IMR-90 (cell line): ENCODE measurements around the gene ATP6V1G1. TPM values are rescaled to one million over a fixed set of nuclear protein-coding genes. Genes with fewer than 3 reads are reported as not detected.

ENCODE experiments used
- ATAC-seq: fragments of 200-7000 bp; cut with Tn5 transposase; 2 replicates; pipeline ENCODE4 v1.9.1; 2020; ENCODE audit warnings: low read depth, mild to moderate bottlenecking, moderate library complexity
- BruUV-seq: library from RNA; stranded (reverse); fragments of 400-500 nt; replicated peaks from 2 replicates; lab custom pipeline; 2021; lab: Mats Ljungman, UMichigan
- CTCF ChIA-PET: fragments of 300-600 bp; formaldehyde crosslinking; extraction: SDS; loops from one replicate; lab custom pipeline; 2021; ENCODE audit warnings: antibody characterized with exemption; lab: Yijun Ruan, JAX
- POLR2A ChIA-PET: fragments of 300-600 bp; sonication (Branson Sonifier 250); formaldehyde crosslinking; loops from one replicate; lab custom pipeline; 2022; ENCODE audit warnings: antibody characterized with exemption; ENCODE audit not compliant: unreplicated experiment; lab: Charles Lee
- DNase-seq: peaks from one replicate; pipeline ENCODE4 v3.0.0; 2013
- H2AFZ ChIP-seq: replicated peaks from 2 replicates; pipeline ENCODE3; 2013; ENCODE audit warnings: low read length, mild to moderate bottlenecking; ENCODE audit not compliant: poor library complexity
- H2AK5ac ChIP-seq: 2 replicates; pipeline ENCODE4 v1.6.1; 2013; ENCODE audit warnings: low read depth, low read length, inconsistent platforms
- H2AK9ac ChIP-seq: replicated peaks from 2 replicates; pipeline ENCODE3; 2013; ENCODE audit warnings: mild to moderate bottlenecking, low read depth, low read length, moderate library complexity; ENCODE audit not compliant: poor library complexity
- H2BK120ac ChIP-seq: 2 replicates; pipeline ENCODE4 v1.6.1; 2013; ENCODE audit warnings: low read depth, low read length, inconsistent platforms
- H2BK15ac ChIP-seq: 3 replicates; pipeline ENCODE4 v1.6.1; 2013; ENCODE audit warnings: low read depth, low read length, inconsistent platforms
- H2BK20ac ChIP-seq: 2 replicates; pipeline ENCODE4 v1.6.1; 2013; ENCODE audit warnings: low read depth, mild to moderate bottlenecking, inconsistent platforms, low read length, moderate library complexity
- H2BK5ac ChIP-seq: 2 replicates; pipeline ENCODE4 v1.6.1; 2013; ENCODE audit warnings: mild to moderate bottlenecking, low read depth, low read length, inconsistent platforms; ENCODE audit not compliant: poor library complexity, severe bottlenecking
- H3K14ac ChIP-seq: replicated peaks from 2 replicates; pipeline ENCODE4 v1.6.1; 2013; ENCODE audit warnings: low read depth, low read length, inconsistent platforms
- H3K18ac ChIP-seq: 2 replicates; pipeline ENCODE4 v1.6.1; 2013; ENCODE audit warnings: low read depth, low read length, control low read depth
- H3K23ac ChIP-seq: 2 replicates; pipeline ENCODE4 v1.6.1; 2013; ENCODE audit warnings: low read depth, low read length, inconsistent platforms
- H3K27ac ChIP-seq: 2 replicates; pipeline ENCODE4 v1.5.1; 2013; ENCODE audit warnings: mild to moderate bottlenecking, control low read depth, low read length; ENCODE audit not compliant: insufficient read depth
- H3K27me3 ChIP-seq: 2 replicates; pipeline ENCODE4 v1.6.1; 2013; ENCODE audit warnings: low read length; ENCODE audit not compliant: control insufficient read depth, insufficient read depth
- H3K36me3 ChIP-seq: 2 replicates; pipeline ENCODE4 v1.6.1; 2013; ENCODE audit warnings: low read length, mixed read lengths; ENCODE audit not compliant: control insufficient read depth, insufficient read depth
- H3K4ac ChIP-seq: 2 replicates; pipeline ENCODE4 v1.6.1; 2013; ENCODE audit warnings: low read depth, low read length, inconsistent platforms
- H3K4me1 ChIP-seq: 2 replicates; pipeline ENCODE4 v1.6.1; 2013; ENCODE audit warnings: low read length, mixed read lengths; ENCODE audit not compliant: control insufficient read depth, insufficient read depth
- H3K4me2 ChIP-seq: 2 replicates; pipeline ENCODE4 v1.6.1; 2013; ENCODE audit warnings: low read depth, mild to moderate bottlenecking, control low read depth, low read length, moderate library complexity
- H3K4me3 ChIP-seq: 2 replicates; pipeline ENCODE4 v1.5.1; 2013; ENCODE audit warnings: low read depth, mild to moderate bottlenecking, control low read depth, low read length, moderate library complexity; ENCODE audit not compliant: insufficient read depth
- H3K56ac ChIP-seq: 2 replicates; pipeline ENCODE4 v1.6.1; 2013; ENCODE audit warnings: low read length, inconsistent platforms; ENCODE audit not compliant: insufficient read depth; ENCODE audit errors: extremely low read depth
- H3K79me1 ChIP-seq, 2 experiments: 2 replicates each; pipeline ENCODE4 v1.6.1; 2013; ENCODE audit warnings: low read length in 2 of 2, inconsistent platforms in 1 of 2, low read depth in 1 of 2
- H3K9ac ChIP-seq: 2 replicates; pipeline ENCODE4 v1.6.1; 2013; ENCODE audit warnings: low read depth, low read length, control low read depth
- H3K9me1 ChIP-seq: 2 replicates; pipeline ENCODE4 v1.6.1; 2013; ENCODE audit warnings: low read length, inconsistent platforms; ENCODE audit not compliant: insufficient read depth
- H3K9me3 ChIP-seq: 2 replicates; pipeline ENCODE4 v1.6.1; 2013; ENCODE audit warnings: low read length; ENCODE audit not compliant: control insufficient read depth, insufficient read depth
- H4K20me1 ChIP-seq: 2 replicates; pipeline ENCODE4 v1.6.1; 2013; ENCODE audit warnings: low read length, inconsistent platforms; ENCODE audit not compliant: insufficient read depth
- H4K5ac ChIP-seq: 2 replicates; pipeline ENCODE4 v1.6.1; 2013; ENCODE audit warnings: mild to moderate bottlenecking, low read depth, low read length, control low read depth
- H4K8ac ChIP-seq, 2 experiments: 2 replicates each; pipeline ENCODE4 v1.6.1; 2013; ENCODE audit warnings: low read depth in 2 of 2, low read length in 2 of 2, control low read depth in 1 of 2, inconsistent platforms in 1 of 2
- H4K91ac ChIP-seq: 2 replicates; pipeline ENCODE4 v1.6.1; 2013; ENCODE audit warnings: low read depth, low read length, inconsistent platforms; ENCODE audit not compliant: insufficient read depth
- BHLHE40 ChIP-seq: fragments of 150-350 bp; IDR thresholded peaks from 2 replicates; pipeline ENCODE4 v1.6.1; 2016; ENCODE audit warnings: mild to moderate bottlenecking, low read depth, low read length
- CEBPB ChIP-seq: IDR thresholded peaks from 2 replicates; pipeline ENCODE4 v1.6.1; 2012; ENCODE audit warnings: low read depth, low read length, improper control_type of control experiment
- CHD1 ChIP-seq: IDR thresholded peaks from 2 replicates; pipeline ENCODE4 v1.6.1; 2012; ENCODE audit warnings: low read depth, low read length, improper control_type of control experiment
- CTCF ChIP-seq: conservative IDR thresholded peaks from 2 replicates; pipeline ENCODE4 v1.5.1; 2012; ENCODE audit warnings: mild to moderate bottlenecking, low read depth, low read length, improper control_type of control experiment
- ELK1 ChIP-seq: fragments of 150-350 bp; IDR thresholded peaks from 2 replicates; pipeline ENCODE4 v1.6.1; 2016; ENCODE audit warnings: low read depth, mild to moderate bottlenecking, low read length, moderate library complexity, borderline replicate concordance
- FOS ChIP-seq: fragments of 150-350 bp; IDR thresholded peaks from 2 replicates; pipeline ENCODE4 v1.6.1; 2016; ENCODE audit warnings: low read depth, low read length
- MAFK ChIP-seq: IDR thresholded peaks from 2 replicates; pipeline ENCODE4 v1.6.1; 2012; ENCODE audit warnings: low read depth, low read length, improper control_type of control experiment
- MAZ ChIP-seq: IDR thresholded peaks from 2 replicates; pipeline ENCODE4 v1.6.1; 2012; ENCODE audit warnings: low read depth, mild to moderate bottlenecking, low read length, improper control_type of control experiment, moderate library complexity, borderline replicate concordance
- MXI1 ChIP-seq: IDR thresholded peaks from 2 replicates; pipeline ENCODE4 v1.6.1; 2012; ENCODE audit warnings: low read depth, mild to moderate bottlenecking, low read length, moderate library complexity, borderline replicate concordance
- NFE2L2 ChIP-seq: fragments of 150-350 bp; IDR thresholded peaks from 2 replicates; pipeline ENCODE4 v1.6.1; 2016; ENCODE audit warnings: low read depth, mild to moderate bottlenecking, low read length
- POLR2A ChIP-seq: IDR thresholded peaks from 2 replicates; pipeline ENCODE4 v1.6.1; 2012; ENCODE audit warnings: mild to moderate bottlenecking, low read depth, low read length
- RAD21 ChIP-seq: IDR thresholded peaks from 2 replicates; pipeline ENCODE4 v1.6.1; 2012; ENCODE audit warnings: low read length, improper control_type of control experiment
- RCOR1 ChIP-seq: IDR thresholded peaks from 2 replicates; pipeline ENCODE4 v1.6.1; 2012; ENCODE audit warnings: mild to moderate bottlenecking, low read length, improper control_type of control experiment; ENCODE audit not compliant: insufficient replicate concordance
- RFX5 ChIP-seq: IDR thresholded peaks from 2 replicates; pipeline ENCODE4 v1.8.0; 2012; ENCODE audit warnings: low read depth, mild to moderate bottlenecking, low read length, moderate library complexity
- SMC3 ChIP-seq: fragments of 150-350 bp; IDR thresholded peaks from 2 replicates; pipeline ENCODE4 v1.6.1; 2016; ENCODE audit warnings: low read depth, mild to moderate bottlenecking, antibody characterized with exemption, low read length, moderate library complexity
- USF2 ChIP-seq: fragments of 150-350 bp; IDR thresholded peaks from 2 replicates; pipeline ENCODE4 v1.6.1; 2017; ENCODE audit warnings: mild to moderate bottlenecking, antibody characterized with exemption, low read length, low read depth
- WGBS, 2 experiments: methylation state at CpG; one replicate each; pipeline versions ENCODE4 v1.1.5 to v1.1.7; 2013; ENCODE audit warnings: missing lambda C conversion rate in 2 of 2; ENCODE audit not compliant: insufficient read length in 1 of 2; ENCODE audit errors: extremely low coverage in 2 of 2; 5-methylcytosine and 5-hydroxymethylcytosine counted together
- dilution Hi-C: fragments of 300-500 bp; cut with HindIII; formaldehyde crosslinking; loops from one replicate; pipeline ENCODE4 v1.14.3; 2018; ENCODE audit warnings: low sequenced_read_pairs; ENCODE audit not compliant: unreplicated experiment
- in situ Hi-C: fragments of 300-500 bp; cut with MboI; formaldehyde crosslinking; loops from 3 replicates; pipeline ENCODE4 v1.14.3; 2019; ENCODE audit warnings: low sequenced_read_pairs, inconsistent platforms, mixed read lengths
- intact Hi-C: fragments of 100-400 bp; cut with micrococcal nuclease; formaldehyde crosslinking; loops from 2 replicates; pipeline ENCODE4 v1.10.0; 2022
- polyA plus RNA-seq, 3 experiments: library from polyadenylated mRNA; depleted of rRNA; stranded (reverse); fragments of >200 nt; gene quantifications; 2 replicates each; pipeline ENCODE4 v1.2.3, GENCODE V29; 2012; ENCODE audit warnings: low replicate concordance in 1 of 3
- total RNA-seq: library from RNA; depleted of rRNA; stranded (reverse); fragments of >200 nt; gene quantifications from 2 replicates; pipeline ENCODE4 v1.2.3, GENCODE V29; 2012

The ATP6V1G1 gene
- total and polyA plus RNA-seq, 2 of the 4 experiments (the other 2 are of a cell fraction), result 52.0 to 70.9 TPM

- Histone ChIP-seq H4K5ac (no peak overlapping the region), H2BK120ac (no peak overlapping the region), H3K23ac (no peak overlapping the region), H3K36me3 (no peaks in the 10 kb centered on the region), H2BK20ac (no peak overlapping the region), H2AK9ac (no peak overlapping the region), H3K4me3 (no peak overlapping the region), H3K14ac (no peak overlapping the region), H3K56ac (no peak overlapping the region), H3K4me1 (no peaks in the 10 kb centered on the region), H3K27me3 (peaks cover 2% of the 10 kb centered on the region; the same call in 1 of the 2 replicates), H4K20me1 (no peaks in the 10 kb centered on the region), H3K4me2 (no peak overlapping the region), H3K18ac (no peak overlapping the region), H3K79me1 (no peaks in the 10 kb centered on the region), H3K9me1 (no peaks in the 10 kb centered on the region), H4K8ac (no peak overlapping the region), H3K9me3 (no peaks in the 10 kb centered on the region), H3K4ac (no peak overlapping the region), H2BK15ac (no peak overlapping the region), H2AK5ac (no peak overlapping the region), H3K9ac (no peak overlapping the region), H3K27ac (no peak overlapping the region), H2AFZ (no peak overlapping the region), H4K91ac (no peak overlapping the region), H2BK5ac (no peak overlapping the region)
- no peak for ATAC-seq
- DNase-seq, result no peak
- TF ChIP-seq RCOR1 (no peak), CTCF (no peak), CEBPB (no peak), NFE2L2 (no peak), USF2 (no peak), FOS (no peak), RAD21 (no peak), SMC3 (no peak), CHD1 (no peak), MXI1 (no peak), BHLHE40 (no peak), ELK1 (no peak), POLR2A (no peak), MAFK (no peak), RFX5 (no peak), MAZ (no peak)
- dilution Hi-C loops (no loop called here), in situ Hi-C loops (no loop called here), intact Hi-C loops (no loop called here)
- POLR2A ChIA-PET, result no interaction called here
- no TSS peak for BruUV-seq
- CTCF ChIA-PET, result no interaction called here
- WGBS, 2 experiments, result 73% methylated on average over 2 of the region's 2 CpGs; no CpG with 5 or more reads in 1 of the 2 experiments
Observed at GRCh38 chr9:114580609-114581193, 6.9 kb upstream of the ATP6V1G1 start.
